GM23248 (cell line): ENCODE data around the gene CASP3.
"Not testable (repeated sequence)": the region's sequence is repeated elsewhere in the genome, so short reads cannot be mapped to it uniquely, and the experiment has no call there.

Experiments used
- EZH2 ChIP-seq: fragments of 200-600 bp; sonication (generic); IDR thresholded peaks from 2 replicates; pipeline ENCODE4 v1.6.1; 2018; ENCODE audit warnings: antibody characterized with exemption, mild to moderate bottlenecking; ENCODE audit not compliant: insufficient read depth, poor library complexity, severe bottlenecking
- EZH2phosphoT487 ChIP-seq: fragments of 200-600 bp; sonication (generic); IDR thresholded peaks from 2 replicates; pipeline ENCODE4 v1.6.1; 2018; ENCODE audit warnings: antibody characterized with exemption, moderate library complexity, mild to moderate bottlenecking, low read depth; ENCODE audit not compliant: insufficient read depth

DNA sequence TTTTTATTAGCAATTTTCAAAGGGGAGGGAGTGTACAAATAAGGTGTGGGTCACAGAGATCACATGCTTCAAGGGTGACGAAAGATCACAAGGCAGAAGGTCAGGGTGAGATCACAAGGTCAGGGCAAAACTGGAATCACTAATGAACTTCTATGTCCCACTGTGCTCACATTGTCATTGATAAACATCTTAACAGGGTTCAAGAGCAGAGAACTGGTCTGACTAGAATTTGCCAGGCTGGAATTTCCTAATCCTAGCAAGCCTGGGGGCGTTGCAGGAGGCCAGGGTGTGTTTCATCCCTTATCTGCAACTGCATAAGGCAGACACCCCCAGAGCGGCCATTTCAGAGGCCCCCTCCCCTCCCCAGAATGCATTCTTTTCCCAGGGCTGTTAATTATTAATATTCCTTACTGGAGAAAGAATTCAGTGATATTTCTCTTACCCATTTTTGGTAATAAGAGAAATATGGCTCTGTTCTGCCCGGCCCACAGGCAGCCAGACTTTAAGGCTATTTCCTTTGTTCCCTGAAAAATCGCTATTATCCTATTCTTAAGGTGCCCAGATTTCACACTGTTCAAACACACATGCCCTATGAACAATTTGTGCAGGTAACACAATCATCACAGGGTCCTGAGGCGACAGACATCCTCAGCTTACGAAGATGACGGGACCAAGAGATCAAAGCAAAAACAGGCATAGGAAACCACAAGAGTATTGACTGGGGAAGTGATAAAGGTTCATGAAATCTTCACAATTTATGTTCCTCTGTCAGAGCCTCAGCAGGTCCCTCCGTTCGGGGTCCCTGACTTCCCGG is 23.3 kb downstream of the CASP3 start:
- not testable (repeated sequence) for TF ChIP-seq EZH2, EZH2phosphoT487
